CD4-positive, alpha-beta T cell (primary cell): Measurements from ENCODE around the gene RANBP9. TPM values are rescaled to one million over a fixed set of nuclear protein-coding genes. Genes with fewer than 3 reads are reported as not detected.

ENCODE experiments used
- ATAC-seq: fragments of 200-7000 bp; cut with Tn5 transposase; one replicate; pipeline ENCODE4 v1.10.0; 2022; ENCODE audit warnings: mild to moderate bottlenecking; ENCODE audit not compliant: poor library complexity
- CTCF ChIA-PET: fragments of 350-600 bp; sonication (Branson Sonifier 250); formaldehyde crosslinking; loops from one replicate; lab custom pipeline; 2021; ENCODE audit warnings: antibody characterized with exemption, inconsistent platforms; lab: Charles Lee
- POLR2A ChIA-PET: fragments of 350-600 bp; sonication (Branson Sonifier 250); formaldehyde crosslinking; loops from one replicate; lab custom pipeline; 2021; ENCODE audit warnings: antibody characterized with exemption, inconsistent platforms; lab: Charles Lee
- DNase-seq, 14 experiments: peaks; one replicate each; pipeline ENCODE4 v3.0.0-alpha.2; 2013 to 2020; ENCODE audit warnings: mixed read lengths in 2 of 14
- H3K27ac ChIP-seq, 2 donors: one replicate each; pipeline versions ENCODE4 v1.5.1 to v1.7.0; 2013; ENCODE audit warnings: low read length in 2 of 2, low read depth in 1 of 2, mild to moderate bottlenecking in 1 of 2
- H3K27me3 ChIP-seq, 2 experiments: 1 replicate in 1 of 2; 2 replicates in 1 of 2; pipeline versions ENCODE4 v1.6.1 to v1.7.0; 2013; ENCODE audit warnings: low read length in 2 of 2, control low read depth in 1 of 2, mild to moderate bottlenecking in 1 of 2, moderate library complexity in 1 of 2; ENCODE audit not compliant: insufficient read depth in 2 of 2, control insufficient read depth in 1 of 2
- H3K36me3 ChIP-seq: one replicate; pipeline ENCODE4 v1.6.1; 2013; ENCODE audit warnings: low read length, control low read depth; ENCODE audit not compliant: insufficient read depth
- H3K4me1 ChIP-seq: one replicate; pipeline ENCODE4 v1.6.1; 2013; ENCODE audit warnings: low read length, control low read depth; ENCODE audit not compliant: insufficient read depth
- H3K4me3 ChIP-seq: one replicate; pipeline ENCODE4 v1.5.1; 2013; ENCODE audit warnings: mild to moderate bottlenecking, low read length, moderate library complexity
- H3K9me3 ChIP-seq, 2 experiments: 1 replicate in 1 of 2; 2 replicates in 1 of 2; pipeline versions ENCODE4 v1.6.1 to v1.7.0; 2013; ENCODE audit warnings: low read length in 2 of 2, mild to moderate bottlenecking in 2 of 2, control low read depth in 1 of 2, moderate library complexity in 1 of 2; ENCODE audit not compliant: control insufficient read depth in 1 of 2, insufficient read depth in 1 of 2
- H3K27ac Mint-ChIP-seq: one replicate; pipeline ENCODE4 v1.8.0; 2020; ENCODE audit warnings: mixed read lengths
- H3K27me3 Mint-ChIP-seq: one replicate; pipeline ENCODE4 v1.8.0; 2021; ENCODE audit warnings: mixed read lengths
- H3K36me3 Mint-ChIP-seq: one replicate; pipeline ENCODE4 v1.8.0; 2021; ENCODE audit warnings: low read depth, mixed read lengths
- H3K4me1 Mint-ChIP-seq: one replicate; pipeline ENCODE4 v1.8.0; 2021; ENCODE audit warnings: low read depth, mixed read lengths
- H3K4me3 Mint-ChIP-seq: one replicate; pipeline ENCODE4 v1.8.0; 2020; ENCODE audit warnings: mild to moderate bottlenecking, mixed read lengths
- H3K9me3 Mint-ChIP-seq: one replicate; pipeline ENCODE4 v1.8.0; 2020; ENCODE audit warnings: mixed read lengths
- CTCF ChIP-seq: fragments of 200-600 bp; IDR thresholded peaks from one replicate; pipeline ENCODE4 v1.8.0; 2022; ENCODE audit warnings: antibody characterized with exemption, mild to moderate bottlenecking
- intact Hi-C, 2 experiments: fragments of 100-400 bp; cut with DNase I in 1 of 2; cut with micrococcal nuclease in 1 of 2; formaldehyde crosslinking; loops; one replicate each; pipeline versions ENCODE4 v1.15.1 to v1.9.0; 2023 to 2025; cut with DNase I, micrococcal nuclease
- total RNA-seq, 174 experiments: library from RNA in 2 of 174; stranded (reverse) in 2 of 174; gene quantifications; one replicate each; pipeline ENCODE4 v1.2.3 and lab custom pipeline; 2021 to 2026

Gene RANBP9
- total RNA-seq, 2 experiments from 2014 or later, result 60.8 to 62.9 TPM

GRCh38 chr6:13649393-13649792 lies 62.2 kb downstream of the RANBP9 start:
- H3K4me1 ChIP-seq, result no peaks in the 10 kb centered on the region
- H3K27ac Mint-ChIP-seq, result peak overlapping the region; percentile 31
- intact Hi-C loops, result no loop called here
- DNase-seq (no peak), ATAC-seq (no peak)
- H3K36me3 ChIP-seq, result peaks cover 17% of the 10 kb centered on the region
- H3K4me3 ChIP-seq, result no peak overlapping the region
- ChIA-PET CTCF (interaction anchor here (0.7 to 1.3 kb wide), 2 partner anchors 9 to 50 kb away, joined by 3 read pairs; no protein-coding TSS in a partner anchor), POLR2A (interaction anchor here (0.7 to 1.6 kb wide), 3 partner anchors 13 to 60 kb away, joined by 3 to 4 read pairs (median 4); no protein-coding TSS in a partner anchor)
- peak overlapping the region; percentile 13 for H3K4me3 Mint-ChIP-seq
- no peaks in the 10 kb centered on the region for H3K27me3 ChIP-seq
- peaks cover 30% of the 10 kb centered on the region for H3K4me1 Mint-ChIP-seq
- no peaks in the 10 kb centered on the region for H3K9me3 ChIP-seq
- H3K27ac ChIP-seq, result no peak overlapping the region
- H3K36me3 Mint-ChIP-seq, result peaks cover 47% of the 10 kb centered on the region
- no peak for TF ChIP-seq CTCF
- no peaks in the 10 kb centered on the region for H3K27me3 Mint-ChIP-seq
- H3K9me3 Mint-ChIP-seq, result no peaks in the 10 kb centered on the region

- POLR2A ChIA-PET, result interaction anchor here (0.7 to 1.6 kb wide), 3 partner anchors 13 to 60 kb away, joined by 3 to 4 read pairs (median 4); no protein-coding TSS in a partner anchor
- TF ChIP-seq CTCF, result no peak
- ATAC-seq, result no peak
- Histone ChIP-seq H3K27ac (no peak overlapping the region), H3K27me3 (no peaks in the 10 kb centered on the region), H3K36me3 (peaks cover 22% of the 10 kb centered on the region), H3K4me3 (no peak overlapping the region), H3K4me1 (no peaks in the 10 kb centered on the region), H3K9me3 (no peaks in the 10 kb centered on the region)
- no peak for DNase-seq
- H3K4me1 Mint-ChIP-seq, result peaks cover 30% of the 10 kb centered on the region
- H3K9me3 Mint-ChIP-seq, result no peaks in the 10 kb centered on the region
- peak overlapping the region; percentile 31 for H3K27ac Mint-ChIP-seq
- H3K27me3 Mint-ChIP-seq, result no peaks in the 10 kb centered on the region
- H3K4me3 Mint-ChIP-seq, result no peak overlapping the region
- intact Hi-C loops, result no loop called here
- CTCF ChIA-PET, result interaction anchor here (0.7 to 1.3 kb wide), 2 partner anchors 10 to 51 kb away, joined by 3 read pairs; no protein-coding TSS in a partner anchor
- H3K36me3 Mint-ChIP-seq, result peaks cover 51% of the 10 kb centered on the region
Observed at GRCh38 chr6:13648850-13649249, 62.8 kb downstream of the RANBP9 start.

GRCh38 chr6:13643125-13643524 lies 68.5 kb downstream of the RANBP9 start:
- POLR2A ChIA-PET, result no interaction called here
- H3K27ac Mint-ChIP-seq, result peak overlapping the region; percentile 60
- peaks cover 34% of the 10 kb centered on the region for H3K36me3 ChIP-seq
- peaks cover 60% of the 10 kb centered on the region for H3K36me3 Mint-ChIP-seq
- DNase-seq (no peak), ATAC-seq (no peak)
- H3K9me3 ChIP-seq, result no peaks in the 10 kb centered on the region
- no peaks in the 10 kb centered on the region for H3K9me3 Mint-ChIP-seq
- H3K27ac ChIP-seq, result no peak overlapping the region
- intact Hi-C loops, result loop anchor here in 1 of 2 experiments (5.0 kb wide), 1 partner anchor 39 kb away; no protein-coding TSS in a partner anchor
- no peak overlapping the region for H3K4me3 Mint-ChIP-seq
- H3K4me1 Mint-ChIP-seq, result peaks cover 26% of the 10 kb centered on the region
- H3K4me1 ChIP-seq, result no peaks in the 10 kb centered on the region
- H3K27me3 Mint-ChIP-seq, result no peaks in the 10 kb centered on the region
- TF ChIP-seq CTCF, result no peak
- CTCF ChIA-PET, result interaction anchor here (1.1 to 1.6 kb wide), 2 partner anchors 11 to 68 kb away, joined by 3 to 4 read pairs; no protein-coding TSS in a partner anchor
- H3K4me3 ChIP-seq, result no peak overlapping the region
- H3K27me3 ChIP-seq, result no peaks in the 10 kb centered on the region
